ENCODE measurements around the gene LYZ. TPM values are rescaled to one million over a fixed set of nuclear protein-coding genes. Genes with fewer than 3 reads are reported as not detected.

LYZ gene
- total and polyA plus RNA-seq, 2 donors (not counting 1 experiment from before 2014, with no cell fraction given), result 0.17 TPM; not detected in 1

DNA sequence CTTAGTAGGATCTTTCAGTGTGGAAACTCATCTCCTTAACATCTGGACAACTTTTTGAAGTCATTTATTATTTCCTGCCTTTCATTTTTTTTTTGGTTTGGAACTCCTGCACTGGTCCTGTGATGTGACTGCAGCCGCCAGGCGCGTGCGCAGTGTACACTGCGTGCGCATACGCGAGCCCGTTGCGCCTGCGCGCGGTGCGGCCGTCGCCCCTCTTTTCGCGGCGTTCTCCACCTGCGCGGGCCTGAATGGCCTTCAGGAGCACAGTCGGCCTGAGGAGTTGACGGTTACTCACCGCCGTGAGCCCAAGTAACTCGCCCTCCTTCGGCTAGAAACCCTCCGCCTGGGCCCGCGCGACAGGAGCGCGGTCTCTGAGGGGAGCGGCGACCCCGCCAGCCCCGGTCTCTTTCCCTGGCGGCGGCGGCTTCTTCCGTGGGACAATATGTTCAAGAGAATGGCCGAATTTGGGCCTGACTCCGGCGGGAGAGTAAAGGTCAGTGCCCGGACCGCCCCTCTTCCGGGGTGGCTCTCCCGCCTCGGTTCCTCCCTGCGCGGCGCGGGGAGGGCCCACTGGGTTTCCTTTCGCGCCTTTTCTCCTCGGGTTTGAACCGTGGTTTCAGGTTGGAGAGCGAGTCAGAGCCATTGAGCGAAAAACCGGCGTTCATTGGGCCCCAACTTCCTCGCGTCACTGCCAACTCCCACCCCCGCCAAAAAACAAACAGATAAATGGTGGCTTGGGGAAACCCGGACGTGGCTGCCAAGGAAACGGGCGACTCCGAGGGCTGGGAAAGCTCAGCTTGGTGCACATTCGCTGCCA is 11.6 kb downstream of the LYZ start, which contains the start of gene YEATS4:
Gene YEATS4 (plus strand): TSS at position 213 of the 817 bp plus-strand sequence. CDS start 230 bp downstream, at position 443.
- peak within 1 kb of the TSS; percentile 89 for H2AFZ ChIP-seq (ENCODE audit: low read length)
- TF ChIP-seq CTCF (conservative IDR thresholded peaks at IDR 0.05 in 1 of 2, IDR thresholded peaks at IDR 0.05 in 1 of 2; ENCODE audit: low read depth in 1 of 2, low read length in 2 of 2), result no peak
- no peak for TF ChIP-seq EZH2 (IDR thresholded peaks at IDR 0.05; ENCODE audit: low read length, missing control alignments)
- DNase-seq (ENCODE audit: low read depth in 2 of 2), result peak; percentile 84 to 92
- H3K9me3 ChIP-seq (ENCODE audit: control insufficient read depth, insufficient read depth, low read depth, low read length), result no peaks in the 10 kb centered on the region
- H3K4me3 ChIP-seq (replicated peaks in 1 of 4; ENCODE audit: control extremely low read depth in 1 of 4, insufficient read depth in 1 of 4, low read depth in 3 of 4, low read length in 4 of 4), result peak within 1 kb of the TSS; percentile 63 to 88 (median 76)
- H3K27me3 ChIP-seq (ENCODE audit: control insufficient read depth, insufficient read depth, low read length), result no peaks in the 10 kb centered on the region
- peaks cover 5% of the 10 kb centered on the region for H3K79me2 ChIP-seq (ENCODE audit: control insufficient read depth, insufficient read depth, low read length)
- peak within 1 kb of the TSS; percentile 84 for H3K27ac ChIP-seq (ENCODE audit: insufficient read depth, low read length)
- H3K36me3 ChIP-seq (ENCODE audit: control insufficient read depth, insufficient read depth, low read length), result no peaks in the 10 kb centered on the region
- peak within 1 kb of the TSS; percentile 91 for H3K4me2 ChIP-seq (ENCODE audit: extremely low read depth, insufficient read depth, low read length)
- H3K4me1 ChIP-seq (ENCODE audit: control insufficient read depth, extremely low read depth, insufficient read depth, low read length), result peaks cover 3% of the 10 kb centered on the region
- H3K9ac ChIP-seq (ENCODE audit: insufficient read depth, low read length), result peak within 1 kb of the TSS; percentile 78
- no peaks in the 10 kb centered on the region for H4K20me1 ChIP-seq (ENCODE audit: control insufficient read depth, extremely low read depth, insufficient read depth, low read length)

DNA sequence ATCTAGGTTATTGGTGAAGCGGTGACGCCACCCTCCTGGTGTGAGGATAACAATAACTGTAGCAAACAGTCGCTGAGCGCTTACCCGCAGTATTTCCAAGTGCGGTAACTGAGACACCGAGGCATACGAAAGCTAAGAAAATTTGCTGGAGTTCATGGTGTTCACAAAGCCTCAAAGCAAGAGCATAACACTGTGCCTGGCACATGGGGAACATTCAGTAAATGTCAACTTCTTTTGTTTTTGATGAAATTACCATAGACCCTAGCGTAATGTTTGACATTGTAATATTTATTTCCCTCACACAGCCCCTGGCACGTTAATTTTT is 12.1 kb downstream of the LYZ start:
- H3K36me3 ChIP-seq (ENCODE audit: control insufficient read depth, insufficient read depth, low read length), result no peaks in the 10 kb centered on the region
- H3K9ac ChIP-seq (ENCODE audit: insufficient read depth, low read length), result peak overlapping the region; percentile 54
- peak overlapping the region; percentile 63 to 88 (median 76) for H3K4me3 ChIP-seq (replicated peaks in 1 of 4; ENCODE audit: control extremely low read depth in 1 of 4, insufficient read depth in 1 of 4, low read depth in 3 of 4, low read length in 4 of 4)
- peaks cover 5% of the 10 kb centered on the region for H3K79me2 ChIP-seq (ENCODE audit: control insufficient read depth, insufficient read depth, low read length)
- no peaks in the 10 kb centered on the region for H3K27me3 ChIP-seq (ENCODE audit: control insufficient read depth, insufficient read depth, low read length)
- H4K20me1 ChIP-seq (ENCODE audit: control insufficient read depth, extremely low read depth, insufficient read depth, low read length), result no peaks in the 10 kb centered on the region
- peak overlapping the region; percentile 91 for H3K4me2 ChIP-seq (ENCODE audit: extremely low read depth, insufficient read depth, low read length)
- H3K27ac ChIP-seq (ENCODE audit: insufficient read depth, low read length), result peak overlapping the region; percentile 84
- H3K4me1 ChIP-seq (ENCODE audit: control insufficient read depth, extremely low read depth, insufficient read depth, low read length), result peaks cover 3% of the 10 kb centered on the region
- no peaks in the 10 kb centered on the region for H3K9me3 ChIP-seq (ENCODE audit: control insufficient read depth, insufficient read depth, low read depth, low read length)
- TF ChIP-seq EZH2 (IDR thresholded peaks at IDR 0.05; ENCODE audit: low read length, missing control alignments) (no peak), CTCF (conservative IDR thresholded peaks at IDR 0.05 in 1 of 2, IDR thresholded peaks at IDR 0.05 in 1 of 2; ENCODE audit: low read depth in 1 of 2, low read length in 2 of 2) (no peak)
- peak overlapping the region; percentile 64 for H2AFZ ChIP-seq (ENCODE audit: low read length)
- no peak for DNase-seq (ENCODE audit: low read depth in 2 of 2)

- Histone ChIP-seq H3K4me2 (ENCODE audit: extremely low read depth, insufficient read depth, low read length) (no peak overlapping the region), H4K20me1 (ENCODE audit: control insufficient read depth, extremely low read depth, insufficient read depth, low read length) (no peaks in the 10 kb centered on the region), H3K9me3 (ENCODE audit: control insufficient read depth, insufficient read depth, low read depth, low read length) (no peaks in the 10 kb centered on the region), H3K4me1 (ENCODE audit: control insufficient read depth, extremely low read depth, insufficient read depth, low read length) (no peaks in the 10 kb centered on the region), H3K9ac (ENCODE audit: insufficient read depth, low read length) (no peak overlapping the region), H2AFZ (ENCODE audit: low read length) (no peak overlapping the region), H3K36me3 (ENCODE audit: control insufficient read depth, insufficient read depth, low read length) (peaks cover 3% of the 10 kb centered on the region), H3K27ac (ENCODE audit: insufficient read depth, low read length) (no peak overlapping the region), H3K27me3 (ENCODE audit: control insufficient read depth, insufficient read depth, low read length) (no peaks in the 10 kb centered on the region), H3K4me3 (replicated peaks in 1 of 4; ENCODE audit: control extremely low read depth in 1 of 4, insufficient read depth in 1 of 4, low read depth in 3 of 4, low read length in 4 of 4) (no peak overlapping the region), H3K79me2 (ENCODE audit: control insufficient read depth, insufficient read depth, low read length) (no peaks in the 10 kb centered on the region)
- DNase-seq (ENCODE audit: low read depth in 2 of 2), result no peak
- TF ChIP-seq EZH2 (IDR thresholded peaks at IDR 0.05; ENCODE audit: low read length, missing control alignments) (no peak), CTCF (conservative IDR thresholded peaks at IDR 0.05 in 1 of 2, IDR thresholded peaks at IDR 0.05 in 1 of 2; ENCODE audit: low read depth in 1 of 2, low read length in 2 of 2) (no peak)
Observed at GRCh38 chr12:69366796-69367195, 18.6 kb downstream of the LYZ start.
